ENCODE data around the gene LGALS4.
"Not testable (repeated sequence)": the region's sequence is repeated elsewhere in the genome, so short reads cannot be mapped to it uniquely, and the experiment has no call there.

Gene LGALS4

DNA sequence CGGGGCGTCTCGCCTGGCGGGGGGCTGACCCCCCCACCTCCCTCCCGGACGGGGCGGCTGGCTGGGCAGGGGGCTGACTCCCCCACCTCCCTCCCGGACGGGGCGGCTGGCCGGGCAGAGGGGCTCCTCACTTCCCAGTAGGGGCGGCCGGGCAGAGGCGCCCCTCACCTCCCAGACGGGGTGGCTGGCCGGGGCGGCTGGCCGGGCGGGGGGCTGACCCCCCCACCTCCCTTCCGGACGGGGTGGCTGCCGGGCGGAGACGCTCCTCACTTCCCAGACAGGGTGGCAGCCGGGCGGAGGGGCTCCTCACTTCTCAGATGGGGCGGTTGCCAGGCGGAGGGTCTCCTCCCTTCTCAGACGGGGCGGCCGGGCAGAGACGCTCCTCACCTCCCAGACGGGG is 15.0 kb downstream of the LGALS4 start:
- in situ Hi-C loops (cut with MboI; ENCODE audit: low sequenced_read_pairs): not testable (repeated sequence)

DNA sequence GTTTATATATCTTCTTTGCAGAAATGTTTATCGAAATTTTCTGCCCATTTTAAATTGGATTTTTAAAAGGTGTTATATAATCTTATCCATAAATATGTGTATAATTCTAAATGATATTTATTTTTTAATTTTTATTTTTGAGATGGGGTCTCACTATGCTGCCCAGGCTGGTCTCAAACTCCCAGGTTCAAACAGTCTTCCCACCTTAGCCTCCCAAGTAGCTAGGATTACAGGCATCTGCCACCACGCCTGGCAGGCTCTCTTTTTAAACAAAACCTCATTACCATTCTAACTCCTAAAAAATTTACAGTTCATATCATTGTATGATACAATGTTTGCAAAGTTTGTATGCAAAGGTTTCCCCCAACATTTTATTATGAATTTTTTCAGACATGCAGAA is 16.6 kb downstream of the LGALS4 start:
- in situ Hi-C loops (cut with MboI; ENCODE audit: low sequenced_read_pairs): no loop called here

DNA sequence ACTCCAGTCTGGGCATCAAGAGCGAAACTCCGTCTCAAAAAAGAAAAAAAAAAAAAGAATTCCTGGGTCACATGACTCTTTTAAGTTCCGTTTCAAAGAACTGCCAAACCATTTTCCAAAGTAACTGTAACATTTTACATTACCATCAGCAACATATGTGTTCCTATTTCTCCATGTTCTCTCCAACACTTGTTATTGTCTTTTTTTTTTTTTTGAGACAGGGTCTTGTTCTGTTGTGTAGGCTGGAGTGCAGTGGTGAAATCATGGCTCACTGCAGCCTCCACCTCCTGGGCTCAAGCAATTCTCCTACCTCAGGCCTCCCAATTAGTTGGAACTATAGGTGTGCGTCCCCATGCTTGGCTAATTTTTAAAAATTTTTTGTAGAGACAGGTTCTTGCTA is 17.2 kb downstream of the LGALS4 start:
- in situ Hi-C loops (cut with MboI; ENCODE audit: low sequenced_read_pairs): no loop called here

DNA sequence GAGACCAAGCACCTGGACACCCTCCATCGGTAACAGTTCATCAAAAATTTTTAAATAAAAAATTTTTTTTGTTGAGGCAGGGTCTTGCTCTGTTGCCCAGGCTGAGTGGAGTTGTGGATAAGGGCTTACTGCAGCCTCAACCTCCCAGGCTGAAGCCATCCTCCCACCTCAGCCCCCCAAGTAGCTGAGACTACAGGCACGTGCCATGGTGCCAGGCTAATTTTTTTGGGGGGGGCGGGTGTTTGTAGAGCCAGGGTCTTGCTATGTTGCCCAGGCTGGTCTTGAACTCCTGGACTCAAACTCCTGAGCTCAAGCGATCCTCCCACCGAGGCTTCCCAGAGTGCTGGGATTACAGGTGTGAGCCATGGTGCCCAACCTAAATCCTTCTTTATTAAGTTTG is 19.1 kb downstream of the LGALS4 start:
- in situ Hi-C loops (cut with MboI; ENCODE audit: low sequenced_read_pairs): no loop called here

DNA sequence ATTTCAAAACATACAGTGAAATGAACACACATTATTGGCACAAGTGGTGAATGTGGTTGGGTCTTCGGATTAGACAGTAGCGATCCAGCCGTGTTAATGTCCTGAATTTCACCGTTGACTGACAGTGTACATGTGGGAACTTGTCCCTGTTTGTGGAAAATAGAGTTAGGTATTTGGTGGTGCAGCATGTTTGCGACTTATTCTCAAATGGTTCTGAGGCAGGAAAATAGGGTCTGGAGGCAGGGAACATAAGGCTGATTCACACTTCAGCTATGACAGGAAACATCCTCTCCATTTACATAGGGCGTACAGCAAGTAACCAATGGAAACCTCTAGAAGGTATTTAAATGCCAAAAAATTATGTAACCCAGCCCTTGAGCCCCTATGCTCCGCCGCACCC is 19.6 kb downstream of the LGALS4 start:
- in situ Hi-C loops (cut with MboI; ENCODE audit: low sequenced_read_pairs): no loop called here

DNA sequence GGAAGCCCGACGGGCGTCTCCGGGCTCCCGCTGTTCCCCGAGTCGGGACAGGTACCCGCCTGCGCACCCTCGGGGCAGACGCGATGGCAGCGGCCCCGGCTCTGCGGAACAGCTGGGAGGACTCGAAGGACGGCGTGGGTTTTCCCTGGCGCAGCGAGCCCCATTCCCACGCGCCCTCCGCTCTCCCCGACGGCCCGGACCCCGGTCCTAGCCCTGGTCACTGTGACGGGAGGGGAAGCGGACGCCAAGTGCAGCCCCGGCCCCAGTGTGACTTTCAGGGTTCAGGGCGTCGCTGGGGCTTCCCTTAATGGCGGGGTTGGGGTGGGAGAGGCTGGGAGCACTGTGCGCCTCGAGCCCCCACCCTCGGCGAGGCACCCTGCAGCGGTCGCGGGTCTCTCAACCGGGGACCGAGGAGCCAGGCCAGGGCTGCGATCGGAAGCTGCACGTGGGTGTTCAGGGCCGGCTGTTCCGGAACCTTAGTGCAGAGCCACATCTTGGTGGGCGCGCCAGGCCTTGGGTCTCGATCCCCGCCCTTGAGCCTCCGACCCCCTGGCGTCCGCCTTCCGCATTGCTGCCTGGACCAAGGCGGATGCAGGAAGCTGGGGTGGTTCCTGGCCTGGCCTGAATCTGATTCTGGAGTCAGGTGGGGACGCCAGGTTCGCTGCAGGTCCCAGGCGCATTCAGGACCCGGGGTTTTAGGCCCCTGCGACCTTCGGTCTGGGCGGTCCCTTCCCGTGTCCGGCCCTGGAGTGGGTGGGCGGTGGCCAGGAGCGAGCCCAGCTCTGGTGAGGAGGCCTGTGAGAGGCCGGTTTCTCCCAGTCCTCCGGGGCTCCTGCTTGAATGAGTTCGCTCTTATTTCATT is 20.3 kb downstream of the LGALS4 start:
- in situ Hi-C loops (cut with MboI; ENCODE audit: low sequenced_read_pairs): no loop called here

DNA sequence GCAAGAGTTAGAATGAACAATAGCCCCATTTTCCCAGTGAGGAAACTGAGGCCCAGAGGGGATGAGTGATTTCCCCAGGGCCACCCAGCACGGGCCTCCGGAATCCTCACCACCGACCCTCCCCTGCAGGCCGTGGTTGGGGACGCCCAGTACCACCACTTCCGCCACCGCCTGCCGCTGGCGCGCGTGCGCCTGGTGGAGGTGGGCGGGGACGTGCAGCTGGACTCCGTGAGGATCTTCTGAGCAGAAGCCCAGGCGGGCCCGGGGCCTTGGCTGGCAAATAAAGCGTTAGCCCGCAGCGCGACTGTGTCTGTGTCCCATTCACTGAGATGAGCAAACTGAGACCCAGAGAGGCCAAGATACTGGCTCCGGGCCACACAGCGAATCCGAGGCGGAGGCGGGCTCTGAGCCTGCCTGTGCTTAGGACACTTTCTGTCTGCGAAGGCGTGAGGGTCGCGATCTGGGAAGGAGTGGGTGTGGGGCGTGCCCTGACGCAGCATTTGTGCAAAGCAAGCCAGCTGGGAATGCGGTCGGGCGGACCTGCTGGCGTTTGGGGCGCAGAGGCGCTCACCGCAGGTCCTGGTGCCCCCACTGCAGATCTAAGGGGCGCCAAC is 21.2 kb downstream of the LGALS4 start:
- in situ Hi-C loops (cut with MboI; ENCODE audit: low sequenced_read_pairs): not testable (repeated sequence)

DNA sequence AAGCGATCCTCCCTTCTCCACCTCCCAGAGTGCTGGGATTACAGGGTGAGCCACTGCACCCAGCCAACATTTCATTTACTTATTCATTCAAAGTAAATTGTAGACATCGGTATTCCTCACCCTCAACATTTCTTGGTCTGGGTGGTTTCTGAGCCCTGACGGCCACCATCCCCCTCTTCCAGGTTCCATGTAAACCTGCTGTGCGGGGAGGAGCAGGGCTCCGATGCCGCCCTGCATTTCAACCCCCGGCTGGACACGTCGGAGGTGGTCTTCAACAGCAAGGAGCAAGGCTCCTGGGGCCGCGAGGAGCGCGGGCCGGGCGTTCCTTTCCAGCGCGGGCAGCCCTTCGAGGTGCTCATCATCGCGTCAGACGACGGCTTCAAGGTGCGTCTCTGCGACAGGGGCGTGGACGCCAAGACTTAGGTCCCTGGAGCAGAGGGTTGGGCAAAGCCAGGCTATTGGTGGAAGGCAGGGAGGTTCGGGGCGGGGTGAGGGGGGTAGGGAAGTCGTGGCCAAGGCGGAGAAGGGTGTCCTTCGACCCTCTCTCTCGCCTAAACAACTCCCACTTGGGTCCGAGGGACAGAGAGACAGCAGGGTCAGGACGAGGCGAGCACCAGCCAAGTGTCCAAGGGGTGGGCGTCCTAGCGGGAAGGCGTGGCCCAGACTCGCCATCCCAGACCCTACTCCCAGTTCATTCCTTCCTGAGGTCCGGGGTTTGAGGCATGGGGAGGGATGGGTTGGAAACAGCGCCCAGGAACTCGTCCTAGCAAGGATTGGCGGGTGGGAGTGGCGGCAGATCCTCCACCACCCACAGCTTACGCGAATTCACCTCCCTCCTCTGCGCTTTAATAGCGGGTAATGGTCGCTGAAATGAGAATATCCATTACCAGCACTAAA is 22.0 kb downstream of the LGALS4 start:
- in situ Hi-C loops (cut with MboI; ENCODE audit: low sequenced_read_pairs): not testable (repeated sequence)

DNA sequence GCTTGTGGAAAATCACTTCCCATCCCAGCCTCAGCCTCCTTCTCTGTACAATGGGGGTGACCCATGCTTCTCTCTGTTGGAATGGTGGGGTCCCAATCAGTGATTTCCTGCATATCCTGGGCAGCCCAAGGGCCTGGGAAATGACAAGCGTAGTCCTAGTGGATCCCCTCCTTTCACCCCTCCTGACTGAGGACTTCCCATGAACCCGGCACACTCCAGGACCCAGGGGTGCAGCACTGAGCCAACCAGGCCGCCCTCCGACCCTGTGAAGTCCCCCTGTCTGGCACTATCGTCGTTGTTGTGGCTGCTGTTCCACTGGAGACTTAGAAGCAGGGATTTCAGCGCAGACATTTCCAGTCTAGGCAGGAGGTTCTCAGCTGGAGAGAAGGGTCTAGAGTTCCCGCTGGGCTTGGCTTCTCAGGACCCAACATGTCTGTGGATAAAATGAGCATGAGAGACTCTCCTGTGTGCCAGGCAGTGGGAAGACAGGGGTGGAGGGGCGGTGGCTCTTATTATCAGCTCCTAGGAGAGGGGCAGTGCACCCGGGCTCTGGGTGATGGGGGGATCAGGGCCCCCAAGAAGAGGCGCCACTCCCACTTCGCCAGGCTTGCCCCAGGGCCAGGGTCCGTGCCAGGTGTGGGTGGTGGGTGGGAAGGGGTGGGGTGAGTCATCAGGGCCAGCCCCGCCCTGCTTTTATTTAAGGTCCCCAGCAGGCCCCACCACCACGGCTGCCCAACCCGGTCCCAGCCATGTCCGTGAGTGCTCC is 24.1 kb downstream of the LGALS4 start, which contains the start of gene LGALS7B:
LGALS7B (plus strand) TSS at position 723 of the 766 bp plus-strand sequence; CDS start at position 750, 27 bp downstream.
- in situ Hi-C loops (cut with MboI; ENCODE audit: low sequenced_read_pairs): no loop called here

DNA sequence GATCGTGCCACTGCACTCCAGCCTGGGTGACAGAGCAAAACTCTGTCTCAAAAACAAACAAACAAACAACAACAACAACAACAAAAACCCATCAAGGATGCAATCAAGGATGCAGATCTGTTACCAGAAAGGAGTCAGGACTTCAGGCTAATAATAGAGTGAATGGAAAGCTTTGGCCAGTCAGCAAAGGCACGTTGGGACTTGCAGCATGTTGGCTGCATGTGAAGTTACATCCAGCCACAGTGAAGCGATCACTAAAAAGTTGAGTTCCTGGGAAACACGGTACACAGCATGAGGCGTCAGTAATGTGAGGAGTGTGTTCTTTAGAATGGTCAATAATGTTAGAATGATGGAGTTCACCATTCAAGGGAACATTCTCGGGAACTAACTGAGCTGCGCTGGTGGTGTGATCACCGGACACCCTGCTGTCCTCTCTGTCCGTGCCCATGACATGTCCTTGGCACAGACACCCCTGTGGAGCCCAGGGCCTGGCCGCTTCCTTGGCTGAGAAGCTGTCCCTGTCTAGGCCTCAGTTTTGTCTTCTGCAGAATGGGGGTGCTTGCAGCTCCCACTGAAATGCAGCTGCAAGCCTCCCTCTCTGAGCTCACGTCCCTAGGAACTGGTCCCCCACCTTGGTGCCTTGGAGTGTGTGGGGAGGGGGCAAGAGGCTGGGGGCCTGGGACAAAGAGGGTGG is 26.0 kb downstream of the LGALS4 start:
- in situ Hi-C loops (cut with MboI; ENCODE audit: low sequenced_read_pairs): no loop called here

DNA sequence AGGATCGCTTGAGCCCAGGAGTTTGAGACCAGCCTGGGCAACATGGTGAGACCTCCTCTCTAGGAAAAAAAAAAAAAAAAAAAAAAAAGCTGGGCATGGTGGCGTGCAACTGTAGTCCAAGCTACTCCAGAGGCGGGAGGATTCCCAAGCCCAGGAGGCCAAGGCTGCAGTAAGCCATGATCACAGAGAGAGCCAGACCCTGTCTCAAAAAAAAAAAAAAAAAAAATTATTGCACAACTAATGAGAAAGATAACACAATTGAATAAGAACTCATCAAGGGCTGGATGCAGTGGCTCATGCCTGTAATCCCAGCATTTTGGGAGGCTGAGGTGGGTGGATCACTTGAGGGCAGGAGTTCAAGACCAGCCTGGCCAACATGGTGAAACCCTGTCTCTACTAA is 26.7 kb downstream of the LGALS4 start:
- in situ Hi-C loops (cut with MboI; ENCODE audit: low sequenced_read_pairs): not testable (repeated sequence)

DNA sequence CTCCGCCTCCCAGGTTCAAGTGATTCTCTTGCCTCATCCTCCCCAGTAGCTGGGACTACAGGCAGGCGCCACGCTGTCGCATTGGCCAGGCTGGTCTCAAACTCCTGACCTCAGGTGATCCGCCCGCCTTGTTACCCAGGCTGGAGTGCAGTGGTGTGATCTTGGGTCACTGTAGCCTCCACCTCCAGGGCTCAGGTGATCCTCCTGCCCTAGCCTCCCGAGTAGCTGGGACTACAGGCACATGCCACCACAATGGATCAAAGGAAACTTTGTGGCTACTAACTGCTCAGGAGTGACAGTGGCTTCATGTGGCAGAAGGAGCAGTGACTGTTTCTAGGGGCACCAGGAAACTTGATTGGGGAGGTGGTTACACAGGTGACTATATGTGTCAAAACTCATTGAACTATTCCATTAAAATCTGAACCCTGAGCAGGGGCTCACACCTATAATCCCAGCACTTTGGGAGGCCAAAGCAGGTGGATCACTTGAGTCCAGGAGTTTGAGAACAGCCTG is 27.5 kb downstream of the LGALS4 start:
- in situ Hi-C loops (cut with MboI; ENCODE audit: low sequenced_read_pairs): no loop called here

DNA sequence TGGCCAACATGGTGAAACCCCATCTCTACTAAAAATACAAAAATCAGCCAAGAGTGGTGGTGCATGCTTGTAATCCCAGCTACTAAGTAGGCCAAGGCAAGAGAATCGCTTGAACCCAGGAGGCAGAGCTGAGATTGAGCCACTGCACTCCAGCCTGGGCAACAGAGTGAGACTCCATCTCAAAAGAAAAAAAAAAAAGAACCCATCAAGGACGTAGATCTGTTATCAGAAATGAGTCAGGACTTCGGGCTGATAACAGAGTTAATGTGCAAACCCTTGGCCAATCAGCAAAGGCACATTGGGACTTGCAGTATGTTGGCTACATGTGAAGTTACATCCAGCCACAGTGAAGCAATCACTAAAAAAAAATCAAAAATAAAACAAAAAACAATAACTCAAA is 28.5 kb downstream of the LGALS4 start:
- in situ Hi-C loops (cut with MboI; ENCODE audit: low sequenced_read_pairs): no loop called here

DNA sequence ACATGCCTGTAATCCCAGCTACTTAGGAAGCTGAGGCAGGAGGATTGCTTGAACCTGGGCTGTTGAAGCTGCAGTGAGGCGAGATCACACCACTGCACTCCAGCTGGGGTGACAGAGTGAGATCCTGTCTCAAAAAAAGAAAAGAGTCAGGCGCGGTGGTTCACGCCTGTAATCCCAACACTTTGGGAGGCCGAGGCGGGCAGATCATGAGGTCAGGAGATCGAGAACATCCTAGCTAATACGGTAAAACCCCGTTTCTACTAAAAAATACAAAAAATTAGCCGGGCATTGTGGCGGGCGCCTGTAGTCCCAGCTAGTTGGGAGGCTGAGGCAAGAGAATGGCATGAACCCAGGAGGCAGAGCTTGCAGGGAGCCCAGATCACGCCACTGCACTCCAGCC is 30.5 kb downstream of the LGALS4 start:
- in situ Hi-C loops (cut with MboI; ENCODE audit: low sequenced_read_pairs): not testable (repeated sequence)

DNA sequence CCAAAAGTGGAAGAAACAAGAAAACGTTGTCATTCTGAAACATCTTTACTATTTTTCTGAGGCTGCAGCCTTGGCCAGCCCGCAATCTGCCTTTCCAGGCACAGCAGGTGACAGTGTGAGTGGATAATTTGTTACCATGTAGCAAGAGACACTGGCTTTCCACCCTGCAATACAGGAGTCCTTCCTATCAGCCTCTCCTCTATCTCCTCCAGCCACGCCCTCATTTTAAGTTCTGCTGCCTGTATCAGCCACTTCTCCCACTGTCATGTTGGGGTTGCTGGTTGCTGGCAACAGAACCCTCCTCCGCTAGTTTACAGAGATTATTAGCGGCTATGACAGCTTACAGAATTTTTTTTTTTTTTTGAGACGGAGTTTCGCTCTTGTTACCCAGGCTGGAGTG is 31.7 kb downstream of the LGALS4 start:
- in situ Hi-C loops (cut with MboI; ENCODE audit: low sequenced_read_pairs): no loop called here

DNA sequence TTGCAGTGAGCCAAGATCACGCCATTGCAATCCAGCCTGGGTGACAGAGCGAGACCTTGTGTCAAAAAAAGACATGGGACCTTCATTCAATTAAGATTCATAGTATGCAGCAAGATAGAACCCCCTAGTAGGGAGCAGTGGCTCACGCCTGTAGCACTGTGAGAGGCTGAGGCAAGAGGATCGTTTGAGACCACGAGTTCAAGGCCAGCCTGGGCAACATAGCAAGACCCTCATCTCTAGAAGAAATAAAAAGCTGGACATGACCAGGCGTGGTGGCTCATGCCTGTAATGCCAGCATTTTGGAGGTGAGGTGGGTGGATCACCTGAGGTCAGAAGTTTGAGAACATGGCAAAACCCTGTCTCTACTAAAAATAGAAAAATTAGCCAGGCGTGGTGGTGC is 32.3 kb downstream of the LGALS4 start:
- in situ Hi-C loops (cut with MboI; ENCODE audit: low sequenced_read_pairs): no loop called here

DNA sequence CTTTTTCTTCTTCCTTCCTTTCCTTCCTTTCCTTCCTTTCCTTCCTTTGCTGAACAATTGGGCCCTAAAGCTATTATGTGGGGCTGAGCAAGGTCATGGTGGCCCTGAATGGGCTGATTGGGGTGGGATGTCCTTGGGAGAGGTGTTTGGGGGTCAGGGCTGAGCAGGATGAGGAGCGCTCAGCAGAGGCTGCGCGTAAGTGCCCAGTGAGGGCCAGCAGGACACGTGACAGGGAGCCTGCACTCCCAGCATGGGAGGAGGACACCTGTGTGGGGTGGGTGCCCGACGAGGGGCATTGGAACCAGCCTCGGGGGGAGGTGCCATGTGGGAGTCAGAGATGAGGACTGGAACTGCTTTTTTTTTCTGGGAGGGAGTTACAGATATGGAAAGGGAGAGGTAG is 34.0 kb downstream of the LGALS4 start:
- in situ Hi-C loops (cut with MboI; ENCODE audit: low sequenced_read_pairs): no loop called here

DNA sequence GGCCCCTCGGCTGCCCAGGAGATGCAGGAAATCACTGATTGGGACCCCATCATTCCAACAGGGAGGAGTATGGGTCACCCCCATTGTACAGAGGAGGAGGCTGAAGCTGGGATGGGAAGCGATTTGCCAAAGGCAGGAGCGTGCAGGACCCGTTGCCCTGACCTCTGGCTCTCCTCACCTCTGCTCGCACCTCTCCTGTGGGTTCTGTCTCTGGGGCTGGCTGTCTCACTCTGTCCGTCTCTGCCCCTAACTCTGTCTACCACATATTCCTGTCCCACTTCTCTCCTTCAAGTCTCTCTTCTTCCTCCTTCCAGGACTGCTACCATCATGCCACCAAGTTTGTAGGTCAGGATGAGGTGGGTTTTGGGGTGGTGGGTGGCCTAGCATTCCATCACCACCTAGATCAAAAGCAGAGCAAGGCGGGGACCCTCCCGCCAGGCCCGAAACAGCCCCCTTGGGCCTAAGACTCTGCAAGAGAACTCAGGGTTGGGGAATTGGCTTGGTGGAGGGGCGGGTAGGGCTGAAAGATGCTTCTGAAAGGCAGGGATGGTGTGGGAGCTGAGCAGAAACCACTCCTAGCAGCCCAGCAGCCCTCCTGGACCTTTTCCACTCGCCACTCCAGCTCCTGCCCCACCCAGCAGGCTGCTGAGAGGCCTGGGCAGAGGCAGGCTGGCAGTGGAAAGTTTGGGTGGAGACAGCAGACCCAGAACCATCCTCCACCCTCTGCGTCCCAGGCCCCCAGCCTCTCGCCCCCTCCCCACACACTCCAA is 38.4 kb downstream of the LGALS4 start:
- in situ Hi-C loops (cut with MboI; ENCODE audit: low sequenced_read_pairs): no loop called here
